Heart left ventricle (tissue), 13 donors: Measurements from ENCODE around the gene EEF1A2.

Source experiments
- CTCF ChIP-seq, 12 donors: fragments of 200-600 bp; sonication (generic) in 4 of 12; IDR thresholded peaks; one replicate each; pipeline versions ENCODE4 v1.5.0 to v1.8.0; 2018 to 2022; ENCODE audit warnings: antibody characterized with exemption in 12 of 12, mild to moderate bottlenecking in 5 of 12
- POLR2A ChIP-seq, 2 donors: fragments of 450-650 bp; IDR thresholded peaks; one replicate each; pipeline ENCODE4 v1.6.1; 2017; ENCODE audit warnings: antibody characterized with exemption in 2 of 2, mild to moderate bottlenecking in 2 of 2, moderate library complexity in 2 of 2
- donor health status: ischemic (EF 13 %, LVEDD 7.1; RV severe dilation, severe dysfunction).
- donor health status: DM: no; HTN: yes; CAD: no.
- donor health status: DM: no; HTN: no; CAD: no.
- donor health status: ischemic (EF 25% LVEDD 6.9; RV normal size, moderate dysfunction).
- donor health status: ischemic (EF 25% LVEDD 5.7; RV mildly dilated, moderate dysfunction).
- donor health status: ischemic (EF 35%, LVEDD 5.7; RV mildly dilated, moderate dysfunction).
- donor health status: nonischemic (EF 11% LVEDD 7.7; RV severe dilation, severe dysfunction).
- donor health status: DM: yes; HTN: yes; CAD: no.
- donor health status: PGD.
- donor health status: ischemic (EF 29% LVEDD 5.4; RV normal size, mild dysfunction).
- donor health status: nonischemic (EF 23%, LVEDD 6.1; RV moderate dilation, normal function).

- TF ChIP-seq CTCF (IDR thresholded peaks at IDR 0.05) (peak; percentile 27 to 61 (median 44)), POLR2A (IDR thresholded peaks at IDR 0.05) (no peak)
Observed at GRCh38 chr20:63442100-63442493, 56.8 kb downstream of the EEF1A2 start.
